GM08714 (cell line): ENCODE data around the gene SPEG.

ENCODE experiments used
- H3K4me3 ChIP-seq: fragments of 200-500 bp; sonication (Bioruptor generic); 2 replicates; pipeline ENCODE4 v1.5.1; 2014; ENCODE audit warnings: mild to moderate bottlenecking, low read length, inconsistent platforms
- ZNF274 ChIP-seq: IDR thresholded peaks from 2 replicates; pipeline ENCODE4 v1.6.1; 2012; ENCODE audit warnings: mild to moderate bottlenecking, low read depth, low read length

SPEG gene

DNA sequence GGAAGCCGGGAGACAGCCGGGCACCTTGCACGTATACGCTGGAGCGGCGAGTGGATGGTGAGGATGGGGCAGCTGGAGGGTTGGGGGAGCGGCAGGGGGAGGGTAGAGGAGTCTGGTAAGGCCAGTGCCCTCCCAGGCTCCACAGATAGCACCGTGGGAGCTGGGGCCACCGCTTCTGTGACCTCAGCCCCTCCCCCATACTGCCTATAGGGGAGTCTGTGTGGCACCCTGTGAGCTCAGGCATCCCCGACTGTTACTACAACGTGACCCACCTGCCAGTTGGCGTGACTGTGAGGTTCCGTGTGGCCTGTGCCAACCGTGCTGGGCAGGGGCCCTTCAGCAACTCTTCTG lies 54.2 kb downstream of the SPEG start:
- no peak overlapping the region for H3K4me3 ChIP-seq
- no peak for TF ChIP-seq ZNF274

DNA sequence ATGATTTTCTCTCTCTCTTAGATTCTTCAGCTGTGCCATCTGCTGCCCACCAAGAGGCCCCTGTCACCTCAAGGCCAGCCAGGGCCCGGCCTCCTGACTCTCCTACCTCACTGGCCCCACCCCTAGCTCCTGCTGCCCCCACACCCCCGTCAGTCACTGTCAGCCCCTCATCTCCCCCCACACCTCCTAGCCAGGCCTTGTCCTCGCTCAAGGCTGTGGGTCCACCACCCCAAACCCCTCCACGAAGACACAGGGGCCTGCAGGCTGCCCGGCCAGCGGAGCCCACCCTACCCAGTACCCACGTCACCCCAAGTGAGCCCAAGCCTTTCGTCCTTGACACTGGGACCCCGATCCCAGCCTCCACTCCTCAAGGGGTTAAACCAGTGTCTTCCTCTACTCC lies 54.7 kb downstream of the SPEG start:
- no peak overlapping the region for H3K4me3 ChIP-seq
- TF ChIP-seq ZNF274, result no peak

DNA sequence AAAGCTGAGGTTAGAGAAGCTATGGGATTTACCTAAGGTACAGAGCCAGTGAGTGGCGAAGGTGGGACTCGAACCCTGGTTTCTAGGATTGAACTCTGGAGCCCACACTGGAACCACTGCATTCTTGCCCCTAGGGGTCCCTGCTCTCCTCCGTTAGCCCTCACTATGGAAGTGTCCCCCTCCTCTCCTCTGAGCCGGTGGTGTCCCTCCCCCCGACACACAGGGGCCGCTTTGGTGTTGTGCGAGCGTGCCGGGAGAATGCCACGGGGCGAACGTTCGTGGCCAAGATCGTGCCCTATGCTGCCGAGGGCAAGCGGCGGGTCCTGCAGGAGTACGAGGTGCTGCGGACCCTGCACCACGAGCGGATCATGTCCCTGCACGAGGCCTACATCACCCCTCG lies 55.5 kb downstream of the SPEG start:
- no peak overlapping the region for H3K4me3 ChIP-seq
- TF ChIP-seq ZNF274, result no peak

DNA sequence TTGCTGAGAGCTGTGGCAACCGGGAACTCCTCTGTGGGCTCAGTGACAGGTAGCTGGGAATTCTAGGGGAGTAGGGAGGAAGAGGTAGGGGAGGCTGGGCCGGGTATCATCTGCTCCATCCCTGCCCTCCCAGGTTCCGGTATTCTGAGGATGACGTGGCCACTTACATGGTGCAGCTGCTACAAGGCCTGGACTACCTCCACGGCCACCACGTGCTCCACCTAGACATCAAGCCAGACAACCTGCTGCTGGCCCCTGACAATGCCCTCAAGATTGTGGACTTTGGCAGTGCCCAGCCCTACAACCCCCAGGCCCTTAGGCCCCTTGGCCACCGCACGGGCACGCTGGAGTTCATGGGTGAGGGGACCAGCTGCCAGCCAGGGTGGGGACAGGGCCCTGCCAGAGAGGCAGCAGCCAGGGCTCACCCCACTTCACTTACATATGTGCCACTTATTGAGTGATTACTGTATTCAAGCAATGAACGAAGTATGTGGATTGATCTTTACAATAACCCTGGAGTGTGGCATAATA lies 56.0 kb downstream of the SPEG start:
- TF ChIP-seq ZNF274, result no peak
- H3K4me3 ChIP-seq, result no peak overlapping the region

DNA sequence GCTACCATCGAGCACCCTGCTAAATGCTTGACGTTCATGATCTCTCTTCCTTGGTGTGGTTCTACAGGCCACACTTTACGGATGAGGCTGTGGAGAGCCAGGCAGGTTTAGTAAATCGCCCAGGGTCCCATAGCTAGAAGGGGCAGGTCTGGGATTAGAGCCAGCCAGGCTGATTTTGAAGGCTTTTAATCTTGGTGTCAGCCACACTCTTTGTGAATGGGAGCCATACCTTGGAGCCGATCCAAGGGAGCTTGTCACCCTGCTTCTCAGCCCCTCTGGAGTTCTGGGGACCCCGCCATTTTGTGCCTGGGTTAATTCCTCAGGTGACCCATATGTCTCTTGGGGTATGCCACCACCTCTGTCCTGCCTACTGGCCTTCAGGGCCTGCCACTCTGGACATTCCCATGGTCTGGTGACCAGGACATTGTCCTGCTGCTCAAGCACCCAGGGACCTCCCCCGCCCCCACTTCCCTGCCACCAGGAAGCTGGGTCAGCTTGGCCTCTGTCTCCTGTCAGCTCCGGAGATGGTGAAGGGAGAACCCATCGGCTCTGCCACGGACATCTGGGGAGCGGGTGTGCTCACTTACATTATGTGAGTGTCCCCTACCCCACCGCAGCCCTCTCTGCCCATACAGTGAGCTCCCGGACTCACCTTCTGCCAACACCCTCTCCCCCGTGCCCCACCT lies 56.8 kb downstream of the SPEG start:
- H3K4me3 ChIP-seq, result no peak overlapping the region
- TF ChIP-seq ZNF274, result no peak

DNA sequence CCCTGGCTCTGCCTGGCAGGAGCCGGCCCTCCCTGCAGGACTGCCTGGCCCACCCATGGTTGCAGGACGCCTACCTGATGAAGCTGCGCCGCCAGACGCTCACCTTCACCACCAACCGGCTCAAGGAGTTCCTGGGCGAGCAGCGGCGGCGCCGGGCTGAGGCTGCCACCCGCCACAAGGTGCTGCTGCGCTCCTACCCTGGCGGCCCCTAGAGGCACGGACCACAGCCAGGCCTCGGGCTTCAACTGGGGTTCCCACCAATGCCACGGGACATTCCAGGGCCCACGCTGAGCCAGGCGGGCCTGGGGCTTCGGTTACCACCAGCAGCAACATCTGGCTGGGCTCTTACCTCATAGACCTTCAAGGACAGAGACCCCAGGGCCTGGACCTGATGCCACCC lies 57.9 kb downstream of the SPEG start:
- no peak for TF ChIP-seq ZNF274
- H3K4me3 ChIP-seq, result no peak overlapping the region

DNA sequence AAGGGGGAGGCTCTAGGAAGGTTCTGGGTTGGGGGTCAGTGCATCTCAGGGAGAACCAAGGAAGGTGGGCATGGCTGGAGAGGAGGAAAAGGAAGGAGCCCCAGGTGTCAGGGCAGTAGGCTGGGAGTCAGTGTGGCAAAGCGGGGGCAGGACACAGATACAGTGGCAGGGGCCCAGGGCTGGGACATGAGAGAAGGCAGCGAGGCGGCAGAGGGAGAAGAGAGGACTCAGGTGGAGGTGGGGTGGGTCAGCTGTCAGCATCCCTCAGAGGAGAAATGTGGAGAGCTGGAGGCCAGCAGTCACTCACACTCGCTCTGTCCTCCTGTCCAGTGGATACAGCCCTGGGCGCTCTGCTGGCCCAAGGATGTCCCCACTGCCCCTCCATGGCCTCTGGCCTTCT lies 58.4 kb downstream of the SPEG start:
- no peak overlapping the region for H3K4me3 ChIP-seq
- TF ChIP-seq ZNF274, result no peak

DNA sequence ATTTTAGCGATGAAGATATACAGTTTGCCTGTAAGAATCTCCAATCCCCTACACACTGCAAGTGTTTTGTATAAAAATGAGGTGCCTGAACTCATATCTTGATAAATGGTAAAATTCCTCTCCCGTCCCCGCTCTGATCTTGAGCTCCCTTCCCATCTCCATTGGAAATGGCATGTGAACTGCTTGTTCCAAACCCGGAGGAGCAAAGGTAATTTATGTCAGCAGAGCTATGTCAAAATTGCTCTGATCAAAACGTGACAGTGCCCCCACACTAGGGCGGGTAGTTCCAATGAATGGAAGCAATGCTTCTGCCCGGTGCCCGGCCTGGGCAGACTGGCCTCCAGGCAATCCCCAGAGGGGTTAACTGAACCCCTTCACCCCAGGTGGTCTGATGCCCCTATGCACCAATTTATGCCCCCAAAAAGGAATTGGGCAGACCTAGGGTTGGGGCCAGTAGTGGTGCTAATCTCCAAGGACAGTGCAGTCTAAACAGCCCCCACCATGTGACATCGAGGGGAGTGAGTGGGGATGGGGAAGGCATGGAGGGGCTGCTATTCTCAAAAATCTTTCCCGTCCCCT lies 60.4 kb downstream of the SPEG start:
- H3K4me3 ChIP-seq, result no peak overlapping the region
- TF ChIP-seq ZNF274, result no peak

DNA sequence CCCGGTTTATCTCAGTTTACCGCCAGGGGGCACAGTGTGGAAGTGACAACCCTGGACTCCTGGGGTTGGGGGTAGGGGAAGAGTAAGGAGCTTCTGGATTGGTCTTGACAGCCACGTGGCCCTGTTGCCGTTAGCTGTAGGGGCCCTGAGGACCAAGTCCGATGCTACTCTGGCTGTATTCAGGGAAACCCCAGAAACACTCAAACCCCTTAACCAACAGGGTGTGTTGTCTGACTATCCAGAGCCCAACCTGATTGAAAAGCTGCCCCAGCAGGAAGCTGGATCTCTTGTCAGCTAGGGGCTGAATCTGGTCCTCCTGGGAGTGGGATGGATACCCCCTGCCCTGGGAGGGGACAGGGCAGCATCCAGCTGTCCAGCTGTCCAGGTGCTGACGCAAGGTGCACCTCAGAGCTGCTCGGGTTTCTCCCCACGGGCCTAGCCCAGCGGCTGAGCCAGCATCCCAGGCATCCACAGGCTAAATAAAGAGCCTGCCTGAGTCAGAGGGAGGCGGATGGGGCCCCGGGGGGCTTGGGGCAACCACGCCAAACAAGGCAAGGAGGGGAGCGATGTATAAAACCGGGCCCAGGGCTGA lies 61.0 kb downstream of the SPEG start:
- H3K4me3 ChIP-seq, result no peak overlapping the region

DNA sequence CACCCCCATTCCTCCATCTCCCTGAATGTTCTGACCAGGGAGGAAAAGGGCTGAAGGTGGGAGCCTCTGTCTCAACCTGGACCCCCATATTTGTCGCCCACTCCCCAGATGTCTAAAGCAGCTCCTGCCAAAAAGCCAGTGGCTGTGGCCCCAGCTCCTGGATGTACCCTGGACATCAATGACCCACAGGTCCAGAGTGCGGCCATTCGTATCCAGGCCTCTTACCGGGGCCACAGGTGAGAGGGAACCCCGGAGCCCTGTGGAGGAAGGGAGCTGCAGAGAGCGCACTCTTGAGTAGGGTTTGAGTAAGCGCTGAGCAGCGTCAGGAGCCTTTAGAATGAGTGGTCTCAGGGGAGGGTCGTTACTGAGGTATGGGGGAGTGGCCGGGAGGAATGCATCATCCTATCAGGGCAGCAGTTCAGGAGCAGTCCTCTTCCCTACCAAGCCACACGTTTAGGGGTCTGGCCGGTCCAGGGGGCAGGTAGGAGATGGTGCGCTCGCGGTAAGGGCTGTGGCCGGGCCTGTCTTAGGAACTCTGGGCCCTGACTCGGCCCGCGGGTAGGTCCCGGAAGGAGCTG lies 61.7 kb downstream of the SPEG start:
- TF ChIP-seq ZNF274, result no peak
- no peak overlapping the region for H3K4me3 ChIP-seq

More for the DNA sequence above, 61.0 kb downstream of the SPEG start:
- TF ChIP-seq ZNF274, result no peak

DNA sequence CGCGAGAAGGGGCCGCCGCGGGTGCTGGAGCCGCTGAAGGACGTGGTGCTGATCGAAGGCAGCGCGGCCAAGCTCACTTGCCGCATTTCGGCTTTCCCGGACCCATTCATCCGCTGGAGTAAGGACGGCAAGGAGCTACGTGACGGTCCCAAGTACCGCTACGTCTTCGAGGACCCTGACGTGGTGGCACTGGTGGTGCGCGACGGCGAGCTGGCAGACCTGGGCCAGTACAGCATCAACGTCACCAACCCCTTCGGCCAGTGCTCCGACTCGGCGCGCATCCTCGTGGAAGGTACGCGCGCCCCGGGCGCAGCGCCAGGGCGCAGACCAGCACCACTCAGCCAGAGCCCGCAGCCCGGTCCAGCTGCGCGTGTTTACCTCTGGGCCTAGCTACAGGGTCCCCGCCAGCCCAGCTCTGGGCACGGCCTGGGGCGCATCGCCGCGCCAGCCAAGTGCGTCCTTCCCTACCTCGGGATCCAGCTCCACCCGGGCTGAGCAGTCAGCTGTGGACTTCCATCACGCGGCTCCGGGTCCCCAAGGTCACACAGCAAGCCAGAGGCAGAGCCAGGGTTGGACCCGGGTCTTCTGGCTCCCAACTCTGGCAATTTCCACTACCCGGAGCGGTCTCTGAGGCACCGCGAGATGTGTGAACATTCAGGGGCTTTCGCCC lies 62.3 kb downstream of the SPEG start:
- no peak for TF ChIP-seq ZNF274
- H3K4me3 ChIP-seq, result no peak overlapping the region

DNA sequence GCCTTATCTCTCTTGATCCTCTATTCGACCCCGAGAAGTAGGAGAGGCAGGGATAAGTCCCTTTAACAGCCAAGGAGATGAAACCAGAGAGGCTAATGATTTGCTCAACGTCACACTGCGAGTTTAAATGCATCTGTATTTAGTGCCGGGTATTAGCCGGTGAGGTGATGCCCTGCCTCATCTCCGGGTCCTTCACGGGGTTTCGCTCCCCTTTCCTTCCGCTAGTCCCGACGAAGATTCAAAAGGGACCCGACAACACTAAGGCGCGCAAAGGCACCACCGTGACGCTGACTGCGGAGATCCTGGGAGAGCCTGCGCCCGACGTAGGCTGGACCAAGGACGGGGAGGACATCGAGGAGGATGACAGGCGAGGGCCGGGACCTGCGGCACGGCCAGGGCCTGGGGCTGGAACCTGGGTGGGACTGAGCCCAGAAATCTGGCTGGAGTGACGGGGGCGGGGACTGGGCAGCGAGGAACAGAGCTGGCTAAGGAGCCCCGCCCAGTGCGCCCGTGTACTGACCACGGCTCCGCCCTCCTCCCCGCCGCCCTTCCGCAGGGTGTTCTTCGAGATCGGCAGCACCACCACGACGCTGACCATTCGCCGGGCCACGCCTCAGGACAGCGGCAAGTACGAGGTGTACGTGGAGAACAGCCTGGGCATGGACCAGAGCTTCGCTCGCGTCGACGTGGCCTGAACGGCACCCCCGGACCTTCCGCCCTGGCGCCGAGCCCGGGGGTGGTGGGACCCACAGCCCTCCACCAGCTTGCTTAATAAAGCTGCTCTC lies 63.0 kb downstream of the SPEG start:
- peak overlapping the region; percentile 96; the same call in 1 of the 2 replicates for H3K4me3 ChIP-seq
- no peak for TF ChIP-seq ZNF274

DNA sequence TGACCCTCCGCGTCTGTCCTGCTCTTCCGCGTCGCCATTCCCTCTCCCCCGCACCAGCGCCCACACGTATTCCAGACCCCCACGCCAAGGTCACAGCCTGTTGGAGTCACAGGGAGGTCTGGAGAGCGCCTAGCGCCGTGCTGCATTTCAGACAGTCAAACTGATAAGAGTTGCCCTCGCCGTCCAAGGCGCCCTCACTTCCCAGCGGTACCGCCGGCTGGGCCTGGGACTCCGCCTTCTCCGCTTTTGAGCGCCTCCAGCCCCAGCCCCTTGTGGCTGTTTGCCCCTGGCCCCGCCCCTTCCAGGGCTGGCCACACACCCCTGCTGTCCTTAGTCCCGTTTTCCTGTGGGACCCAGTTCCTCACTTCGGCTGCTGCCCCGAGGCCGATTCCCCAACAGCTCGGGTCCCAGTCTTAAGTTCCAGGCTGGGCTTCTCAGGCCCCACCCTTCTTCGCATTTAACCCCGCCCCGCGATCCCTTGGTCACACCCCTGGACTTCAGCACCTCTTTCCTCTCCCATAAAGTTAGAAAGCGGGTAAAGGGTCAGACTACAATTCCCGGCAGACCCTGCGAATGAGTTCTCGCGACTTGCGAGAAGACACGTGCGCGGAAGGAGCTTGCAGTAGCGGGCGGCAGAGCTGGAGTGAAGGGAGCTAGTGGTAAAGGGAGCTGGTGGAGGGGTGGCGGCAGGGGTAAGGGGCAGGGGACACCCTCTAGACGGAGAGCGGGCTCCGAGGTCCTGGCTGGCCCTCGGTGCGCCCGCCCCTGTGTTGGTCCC lies 63.8 kb downstream of the SPEG start, which contains the start of gene GMPPA:
GMPPA (plus strand) TSS at position 612 of the 778 bp plus-strand sequence. CDS start 1,085 bp downstream, outside the sequence.
- TF ChIP-seq ZNF274, result no peak
- H3K4me3 ChIP-seq, result peak within 1 kb of the TSS; percentile 96
